WTC11 (cell line): ENCODE results near the gene PCDHA13. TPM values are rescaled to one million over a fixed set of nuclear protein-coding genes. Genes with fewer than 3 reads are reported as not detected.

Experiments used
- AFF4 ChIP-seq: sonication (generic); formaldehyde crosslinking; IDR thresholded peaks from 2 replicates; pipeline ENCODE4 v1.8.1; 2023; ENCODE audit warnings: mild to moderate bottlenecking, missing genetic modification reagents, borderline replicate concordance
- ATF3 ChIP-seq: sonication (generic); formaldehyde crosslinking; conservative IDR thresholded peaks from 2 replicates; pipeline ENCODE4 v1.8.1; 2022; ENCODE audit warnings: mild to moderate bottlenecking, missing genetic modification reagents
- E2F1 ChIP-seq: sonication (generic); formaldehyde crosslinking; IDR thresholded peaks from 2 replicates; pipeline ENCODE4 v1.8.0; 2022; ENCODE audit warnings: mild to moderate bottlenecking, missing genetic modification reagents
- GTF2I ChIP-seq: fragments of 250-450 bp; sonication (Bioruptor Pico); conservative IDR thresholded peaks from 2 replicates; pipeline ENCODE4 v1.4.0; 2021; ENCODE audit warnings: mild to moderate bottlenecking
- JAZF1 ChIP-seq: fragments of 250-450 bp; sonication (Bioruptor Pico); IDR thresholded peaks from 2 replicates; pipeline ENCODE4 v1.9.0; 2021; ENCODE audit warnings: moderate library complexity, mild to moderate bottlenecking, inconsistent platforms
- SOX15 ChIP-seq: fragments of 250-450 bp; sonication (Bioruptor Pico); IDR thresholded peaks from 2 replicates; pipeline ENCODE4 v1.9.0; 2021; ENCODE audit warnings: mild to moderate bottlenecking
- ZNF219 ChIP-seq: sonication (generic); formaldehyde crosslinking; IDR thresholded peaks from 2 replicates; pipeline ENCODE4 v1.8.0; 2023; ENCODE audit warnings: missing genetic modification reagents, mild to moderate bottlenecking, borderline replicate concordance
- ZNF416 ChIP-seq: fragments of 250-450 bp; sonication (Bioruptor Pico); IDR thresholded peaks from 2 replicates; pipeline ENCODE4 v1.9.0; 2021; ENCODE audit warnings: mild to moderate bottlenecking, inconsistent platforms
- total RNA-seq: library from RNA; stranded (reverse); gene quantifications from 3 replicates; pipeline ENCODE4 v1.2.3, GENCODE V29; 2021
- TF ChIP-seq, protein P1 (sequence below): sonication (generic); formaldehyde crosslinking; IDR thresholded peaks from 2 replicates; pipeline ENCODE4 v1.8.1; 2023; ENCODE audit warnings: mild to moderate bottlenecking, moderate library complexity, missing genetic modification reagents
- TF ChIP-seq, protein P2 (sequence below): sonication (generic); formaldehyde crosslinking; IDR thresholded peaks from 2 replicates; pipeline ENCODE4 v1.8.1; 2023; ENCODE audit warnings: mild to moderate bottlenecking, missing genetic modification reagents
- TF ChIP-seq, protein P3 (sequence below): sonication (generic); formaldehyde crosslinking; IDR thresholded peaks from 2 replicates; pipeline ENCODE4 v1.8.0; 2023; ENCODE audit warnings: missing genetic modification reagents, mild to moderate bottlenecking, borderline replicate concordance

The PCDHA13 gene
- total RNA-seq, 1 experiment from 2014 or later, result 3.8 TPM

- TF ChIP-seq, protein P1, sequence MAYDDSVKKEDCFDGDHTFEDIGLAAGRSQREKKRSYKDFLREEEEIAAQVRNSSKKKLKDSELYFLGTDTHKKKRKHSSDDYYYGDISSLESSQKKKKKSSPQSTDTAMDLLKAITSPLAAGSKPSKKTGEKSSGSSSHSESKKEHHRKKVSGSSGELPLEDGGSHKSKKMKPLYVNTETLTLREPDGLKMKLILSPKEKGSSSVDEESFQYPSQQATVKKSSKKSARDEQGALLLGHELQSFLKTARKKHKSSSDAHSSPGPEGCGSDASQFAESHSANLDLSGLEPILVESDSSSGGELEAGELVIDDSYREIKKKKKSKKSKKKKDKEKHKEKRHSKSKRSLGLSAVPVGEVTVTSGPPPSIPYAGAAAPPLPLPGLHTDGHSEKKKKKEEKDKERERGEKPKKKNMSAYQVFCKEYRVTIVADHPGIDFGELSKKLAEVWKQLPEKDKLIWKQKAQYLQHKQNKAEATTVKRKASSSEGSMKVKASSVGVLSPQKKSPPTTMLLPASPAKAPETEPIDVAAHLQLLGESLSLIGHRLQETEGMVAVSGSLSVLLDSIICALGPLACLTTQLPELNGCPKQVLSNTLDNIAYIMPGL, result no peak
- no peak for TF ChIP-seq ZNF416 (CRISPR knock-in tag)
- no peak for TF ChIP-seq E2F1 (CRISPR knock-in tag)
- TF ChIP-seq, protein P2, sequence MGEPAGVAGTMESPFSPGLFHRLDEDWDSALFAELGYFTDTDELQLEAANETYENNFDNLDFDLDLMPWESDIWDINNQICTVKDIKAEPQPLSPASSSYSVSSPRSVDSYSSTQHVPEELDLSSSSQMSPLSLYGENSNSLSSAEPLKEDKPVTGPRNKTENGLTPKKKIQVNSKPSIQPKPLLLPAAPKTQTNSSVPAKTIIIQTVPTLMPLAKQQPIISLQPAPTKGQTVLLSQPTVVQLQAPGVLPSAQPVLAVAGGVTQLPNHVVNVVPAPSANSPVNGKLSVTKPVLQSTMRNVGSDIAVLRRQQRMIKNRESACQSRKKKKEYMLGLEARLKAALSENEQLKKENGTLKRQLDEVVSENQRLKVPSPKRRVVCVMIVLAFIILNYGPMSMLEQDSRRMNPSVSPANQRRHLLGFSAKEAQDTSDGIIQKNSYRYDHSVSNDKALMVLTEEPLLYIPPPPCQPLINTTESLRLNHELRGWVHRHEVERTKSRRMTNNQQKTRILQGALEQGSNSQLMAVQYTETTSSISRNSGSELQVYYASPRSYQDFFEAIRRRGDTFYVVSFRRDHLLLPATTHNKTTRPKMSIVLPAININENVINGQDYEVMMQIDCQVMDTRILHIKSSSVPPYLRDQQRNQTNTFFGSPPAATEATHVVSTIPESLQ (CRISPR knock-in tag), result no peak
- TF ChIP-seq JAZF1, result no peak
- no peak for TF ChIP-seq AFF4 (CRISPR knock-in tag)
- no peak for TF ChIP-seq SOX15 (CRISPR knock-in tag)
- no peak for TF ChIP-seq ATF3 (CRISPR knock-in tag)
- TF ChIP-seq ZNF219 (CRISPR knock-in tag), result no peak
- no peak for TF ChIP-seq GTF2I
- TF ChIP-seq, protein P3, sequence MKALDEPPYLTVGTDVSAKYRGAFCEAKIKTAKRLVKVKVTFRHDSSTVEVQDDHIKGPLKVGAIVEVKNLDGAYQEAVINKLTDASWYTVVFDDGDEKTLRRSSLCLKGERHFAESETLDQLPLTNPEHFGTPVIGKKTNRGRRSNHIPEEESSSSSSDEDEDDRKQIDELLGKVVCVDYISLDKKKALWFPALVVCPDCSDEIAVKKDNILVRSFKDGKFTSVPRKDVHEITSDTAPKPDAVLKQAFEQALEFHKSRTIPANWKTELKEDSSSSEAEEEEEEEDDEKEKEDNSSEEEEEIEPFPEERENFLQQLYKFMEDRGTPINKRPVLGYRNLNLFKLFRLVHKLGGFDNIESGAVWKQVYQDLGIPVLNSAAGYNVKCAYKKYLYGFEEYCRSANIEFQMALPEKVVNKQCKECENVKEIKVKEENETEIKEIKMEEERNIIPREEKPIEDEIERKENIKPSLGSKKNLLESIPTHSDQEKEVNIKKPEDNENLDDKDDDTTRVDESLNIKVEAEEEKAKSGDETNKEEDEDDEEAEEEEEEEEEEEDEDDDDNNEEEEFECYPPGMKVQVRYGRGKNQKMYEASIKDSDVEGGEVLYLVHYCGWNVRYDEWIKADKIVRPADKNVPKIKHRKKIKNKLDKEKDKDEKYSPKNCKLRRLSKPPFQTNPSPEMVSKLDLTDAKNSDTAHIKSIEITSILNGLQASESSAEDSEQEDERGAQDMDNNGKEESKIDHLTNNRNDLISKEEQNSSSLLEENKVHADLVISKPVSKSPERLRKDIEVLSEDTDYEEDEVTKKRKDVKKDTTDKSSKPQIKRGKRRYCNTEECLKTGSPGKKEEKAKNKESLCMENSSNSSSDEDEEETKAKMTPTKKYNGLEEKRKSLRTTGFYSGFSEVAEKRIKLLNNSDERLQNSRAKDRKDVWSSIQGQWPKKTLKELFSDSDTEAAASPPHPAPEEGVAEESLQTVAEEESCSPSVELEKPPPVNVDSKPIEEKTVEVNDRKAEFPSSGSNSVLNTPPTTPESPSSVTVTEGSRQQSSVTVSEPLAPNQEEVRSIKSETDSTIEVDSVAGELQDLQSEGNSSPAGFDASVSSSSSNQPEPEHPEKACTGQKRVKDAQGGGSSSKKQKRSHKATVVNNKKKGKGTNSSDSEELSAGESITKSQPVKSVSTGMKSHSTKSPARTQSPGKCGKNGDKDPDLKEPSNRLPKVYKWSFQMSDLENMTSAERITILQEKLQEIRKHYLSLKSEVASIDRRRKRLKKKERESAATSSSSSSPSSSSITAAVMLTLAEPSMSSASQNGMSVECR, result no peak
These were observed 12.4 kb upstream of the PCDHA13 start (continued) for GRCh38 chr5:140869555-140869886.
